Measurements from ENCODE around the gene ATP5MC3. TPM values are rescaled to one million over a fixed set of nuclear protein-coding genes. Genes with fewer than 3 reads are reported as not detected.

The ATP5MC3 gene
- total RNA-seq, 1 donor, result 58.2 TPM

- H3K4me1 ChIP-seq (ENCODE audit: insufficient read depth, low read length), result peaks cover 4% of the 10 kb centered on the region
- H3K9me3 ChIP-seq (ENCODE audit: low read depth, low read length), result no peaks in the 10 kb centered on the region
- no peaks in the 10 kb centered on the region for H3K27me3 ChIP-seq (ENCODE audit: insufficient read depth, low read length)
- no peak overlapping the region for H3K4me3 ChIP-seq (ENCODE audit: low read length)
Measured at GRCh38 chr2:175151791-175152190, 29.7 kb downstream of the ATP5MC3 start.

GRCh38 chr2:175147186-175147585 is 34.3 kb downstream of the ATP5MC3 start:
- H3K9me3 ChIP-seq (ENCODE audit: low read depth, low read length), result no peaks in the 10 kb centered on the region
- no peaks in the 10 kb centered on the region for H3K4me1 ChIP-seq (ENCODE audit: insufficient read depth, low read length)
- H3K27me3 ChIP-seq (ENCODE audit: insufficient read depth, low read length), result no peaks in the 10 kb centered on the region
- H3K4me3 ChIP-seq (ENCODE audit: low read length), result no peak overlapping the region

GRCh38 chr2:175143678-175144077 is 37.8 kb downstream of the ATP5MC3 start:
- no peaks in the 10 kb centered on the region for H3K27me3 ChIP-seq (ENCODE audit: insufficient read depth, low read length)
- no peak overlapping the region for H3K4me3 ChIP-seq (ENCODE audit: low read length)
- no peaks in the 10 kb centered on the region for H3K9me3 ChIP-seq (ENCODE audit: low read depth, low read length)
- H3K4me1 ChIP-seq (ENCODE audit: insufficient read depth, low read length), result no peaks in the 10 kb centered on the region

GRCh38 chr2:175143191-175143590 is 38.3 kb downstream of the ATP5MC3 start:
- Histone ChIP-seq H3K9me3 (ENCODE audit: low read depth, low read length) (no peaks in the 10 kb centered on the region), H3K27me3 (ENCODE audit: insufficient read depth, low read length) (no peaks in the 10 kb centered on the region), H3K4me1 (ENCODE audit: insufficient read depth, low read length) (no peaks in the 10 kb centered on the region), H3K4me3 (ENCODE audit: low read length) (no peak overlapping the region)

- H3K27me3 ChIP-seq (ENCODE audit: insufficient read depth, low read length), result no peaks in the 10 kb centered on the region
- H3K9me3 ChIP-seq (ENCODE audit: low read depth, low read length), result no peaks in the 10 kb centered on the region
- H3K4me1 ChIP-seq (ENCODE audit: insufficient read depth, low read length), result no peaks in the 10 kb centered on the region
- no peak overlapping the region for H3K4me3 ChIP-seq (ENCODE audit: low read length)
Measured at GRCh38 chr2:175140332-175140731, 41.2 kb downstream of the ATP5MC3 start.

- Histone ChIP-seq H3K4me3 (ENCODE audit: low read length) (no peak overlapping the region), H3K4me1 (ENCODE audit: insufficient read depth, low read length) (no peaks in the 10 kb centered on the region), H3K9me3 (ENCODE audit: low read depth, low read length) (no peaks in the 10 kb centered on the region), H3K27me3 (ENCODE audit: insufficient read depth, low read length) (no peaks in the 10 kb centered on the region)
Measured at GRCh38 chr2:175137793-175138192, 43.7 kb downstream of the ATP5MC3 start.

GRCh38 chr2:175136334-175137215 is 44.9 kb downstream of the ATP5MC3 start:
- Histone ChIP-seq H3K27me3 (ENCODE audit: insufficient read depth, low read length) (no peaks in the 10 kb centered on the region), H3K4me3 (ENCODE audit: low read length) (no peak overlapping the region), H3K9me3 (ENCODE audit: low read depth, low read length) (no peaks in the 10 kb centered on the region), H3K4me1 (ENCODE audit: insufficient read depth, low read length) (no peaks in the 10 kb centered on the region)

GRCh38 chr2:175135862-175136261 is 45.6 kb downstream of the ATP5MC3 start:
- Histone ChIP-seq H3K4me3 (ENCODE audit: low read length) (no peak overlapping the region), H3K9me3 (ENCODE audit: low read depth, low read length) (no peaks in the 10 kb centered on the region), H3K4me1 (ENCODE audit: insufficient read depth, low read length) (no peaks in the 10 kb centered on the region), H3K27me3 (ENCODE audit: insufficient read depth, low read length) (no peaks in the 10 kb centered on the region)

GRCh38 chr2:175135177-175135576 is 46.3 kb downstream of the ATP5MC3 start:
- H3K4me1 ChIP-seq (ENCODE audit: insufficient read depth, low read length), result no peaks in the 10 kb centered on the region
- no peak overlapping the region for H3K4me3 ChIP-seq (ENCODE audit: low read length)
- H3K9me3 ChIP-seq (ENCODE audit: low read depth, low read length), result no peaks in the 10 kb centered on the region
- no peaks in the 10 kb centered on the region for H3K27me3 ChIP-seq (ENCODE audit: insufficient read depth, low read length)

GRCh38 chr2:175131252-175131651 is 50.3 kb downstream of the ATP5MC3 start:
- H3K4me3 ChIP-seq (ENCODE audit: low read length), result no peak overlapping the region

GRCh38 chr2:175126661-175127060 is 54.8 kb downstream of the ATP5MC3 start:
- H3K27me3 ChIP-seq (ENCODE audit: insufficient read depth, low read length), result no peaks in the 10 kb centered on the region
- H3K4me1 ChIP-seq (ENCODE audit: insufficient read depth, low read length), result no peaks in the 10 kb centered on the region
- H3K9me3 ChIP-seq (ENCODE audit: low read depth, low read length), result no peaks in the 10 kb centered on the region
- no peak overlapping the region for H3K4me3 ChIP-seq (ENCODE audit: low read length)

More at GRCh38 chr2:175131252-175131651, 50.3 kb downstream of the ATP5MC3 start:
- H3K27me3 ChIP-seq (ENCODE audit: insufficient read depth, low read length), result no peaks in the 10 kb centered on the region
- no peaks in the 10 kb centered on the region for H3K4me1 ChIP-seq (ENCODE audit: insufficient read depth, low read length)
- no peaks in the 10 kb centered on the region for H3K9me3 ChIP-seq (ENCODE audit: low read depth, low read length)

Other genes starting within 250 kb of the ATP5MC3 start
- 3.0 TPM for gene CHN1, start 176.3 kb downstream of the ATP5MC3 start, total RNA-seq
- 96.2 TPM for gene ATF2, start 13.5 kb downstream of the ATP5MC3 start, total RNA-seq

Data from mononuclear cell (primary cell).